Stimulated activated CD8-positive, alpha-beta memory T cell treated with anti-CD3 and anti-CD28 coated beads, Interleukin-2, amount 100 ng/mL, for 1 hour (primary cell): Measurements from ENCODE around the gene PECR.

Source experiments
- DNase-seq, 2 donors: peaks; one replicate each; pipeline ENCODE4 v3.0.0-alpha.2; 2020; ENCODE audit warnings: low read depth in 2 of 2

PECR gene

DNA sequence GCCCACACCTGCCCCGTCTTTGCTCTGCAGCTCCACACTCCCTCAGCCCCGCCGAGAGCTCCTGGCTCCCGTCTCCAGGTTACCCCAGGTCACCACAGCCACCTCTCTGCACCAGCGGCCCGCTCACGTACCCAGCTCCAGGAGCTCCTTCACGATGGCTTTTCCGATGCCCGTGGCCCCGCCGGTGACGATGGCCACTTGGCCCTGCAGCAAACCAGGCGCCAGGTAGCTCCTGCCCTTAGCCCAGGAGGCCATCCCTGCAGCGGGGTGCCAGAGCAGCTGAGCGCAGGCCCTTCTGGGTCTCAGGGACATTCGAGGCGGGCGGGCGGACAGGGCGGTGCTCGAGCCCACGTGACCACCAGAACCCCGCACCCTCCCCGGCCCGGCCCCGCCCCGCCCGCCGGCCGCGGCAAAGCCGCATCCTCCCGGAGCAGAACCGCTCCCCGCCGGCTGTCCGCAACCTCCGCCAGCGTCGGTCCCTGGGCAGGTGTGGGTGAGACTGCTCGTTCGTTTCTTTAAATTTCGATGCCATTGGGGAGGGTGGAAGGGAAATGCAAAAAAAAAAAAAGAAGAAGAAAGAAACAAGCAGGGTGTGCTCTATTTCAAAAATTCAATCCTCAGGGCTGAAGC lies at the start of gene PECR, which contains the start of gene TMEM169:
Gene PECR, minus strand, starts transcription at position 323 of the 630 bp plus-strand sequence. Its CDS starts 68 bp downstream, at position 255.
Gene TMEM169, plus strand, starts transcription at position 433 of the 630 bp plus-strand sequence. CDS start 14,045 bp downstream, outside the sequence.
- DNase-seq, result peak; percentile 42 to 59

DNA sequence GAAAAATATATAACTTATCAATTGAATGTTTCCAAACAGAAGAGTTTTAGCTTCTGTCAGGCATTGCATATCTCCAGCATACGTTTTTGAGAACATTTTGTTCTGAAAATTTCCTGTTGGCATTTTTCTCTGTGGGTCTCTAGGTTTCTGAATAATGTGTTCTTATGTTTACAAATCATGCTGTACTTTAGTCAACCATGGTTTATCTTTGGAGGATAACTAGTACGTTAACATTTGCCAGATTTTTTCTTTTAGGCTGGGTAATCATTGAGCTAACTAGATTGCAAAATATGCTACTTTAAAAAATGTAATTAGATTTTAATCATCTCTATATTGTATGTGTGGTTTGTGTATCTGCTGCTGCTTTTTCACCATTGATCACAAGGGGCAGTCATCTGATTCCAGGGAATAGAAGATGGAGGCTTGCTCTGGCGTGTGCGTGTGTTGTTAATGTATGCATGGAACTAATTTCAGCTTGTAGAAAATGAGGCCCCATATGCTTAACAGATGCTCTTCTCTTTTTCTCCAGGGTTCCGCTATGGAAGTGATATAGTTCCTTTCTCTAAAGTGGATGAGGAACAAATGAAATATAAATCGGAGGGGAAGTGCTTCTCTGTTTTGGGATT lies 48.9 kb upstream of the PECR start:
- DNase-seq, result no peak

DNA sequence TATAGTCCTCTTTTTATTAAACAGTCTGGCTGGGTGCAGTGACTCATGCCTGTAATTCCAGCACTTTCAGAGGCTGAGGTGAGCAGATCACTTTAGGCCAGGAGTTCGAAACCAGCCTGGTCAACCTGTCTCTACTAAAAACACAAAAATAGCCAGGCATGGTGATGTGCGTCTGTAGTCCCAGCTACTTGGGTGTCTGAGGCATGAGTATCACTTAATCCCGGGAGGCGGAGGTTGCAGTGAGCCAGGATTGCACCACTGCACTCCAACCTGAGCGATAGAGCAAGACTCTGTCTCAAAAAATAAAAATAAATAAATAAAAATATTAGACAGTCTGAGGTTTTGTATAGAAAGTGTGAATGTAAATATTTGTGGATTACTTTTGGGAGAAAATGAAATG lies 45.3 kb upstream of the PECR start:
- no peak for DNase-seq

DNA sequence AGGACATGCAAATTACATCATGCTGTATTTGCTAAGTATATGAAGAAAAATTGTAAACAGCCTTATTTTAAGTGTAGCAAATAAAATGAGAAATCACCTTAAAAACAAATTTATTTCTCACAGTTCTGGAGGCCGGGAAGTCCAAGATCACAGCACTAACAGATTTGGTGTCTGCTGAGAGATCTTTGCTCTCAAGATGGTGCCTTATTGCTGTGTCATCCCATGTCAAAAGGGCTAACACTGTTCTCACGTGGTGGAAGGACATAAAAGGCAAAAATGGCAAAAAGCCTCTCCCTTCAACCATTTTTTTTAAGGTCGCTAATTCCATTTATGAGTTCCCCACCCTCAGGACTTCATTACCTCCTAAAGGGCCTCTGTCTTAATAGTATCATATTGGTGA lies 39.6 kb upstream of the PECR start:
- DNase-seq, result no peak

DNA sequence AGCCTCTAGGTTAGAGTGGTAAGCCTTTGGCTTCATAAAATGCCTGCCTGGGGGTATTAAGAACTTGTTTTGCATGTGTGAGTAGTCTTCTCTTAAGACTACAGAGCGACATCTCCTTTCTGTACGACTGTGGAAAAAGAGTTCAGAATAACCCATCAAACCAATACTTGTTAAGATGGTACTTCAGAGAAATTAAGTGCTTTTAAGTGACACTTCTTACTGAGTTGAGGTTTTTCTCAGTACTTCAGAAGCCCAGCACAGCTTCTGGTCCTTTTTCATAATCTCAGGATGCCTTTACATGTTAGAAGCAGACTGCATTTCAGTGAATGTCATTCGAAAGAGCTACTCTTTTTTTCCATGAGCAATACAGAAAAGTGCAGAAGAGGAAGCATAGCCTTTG lies 38.4 kb upstream of the PECR start:
- DNase-seq, result no peak

DNA sequence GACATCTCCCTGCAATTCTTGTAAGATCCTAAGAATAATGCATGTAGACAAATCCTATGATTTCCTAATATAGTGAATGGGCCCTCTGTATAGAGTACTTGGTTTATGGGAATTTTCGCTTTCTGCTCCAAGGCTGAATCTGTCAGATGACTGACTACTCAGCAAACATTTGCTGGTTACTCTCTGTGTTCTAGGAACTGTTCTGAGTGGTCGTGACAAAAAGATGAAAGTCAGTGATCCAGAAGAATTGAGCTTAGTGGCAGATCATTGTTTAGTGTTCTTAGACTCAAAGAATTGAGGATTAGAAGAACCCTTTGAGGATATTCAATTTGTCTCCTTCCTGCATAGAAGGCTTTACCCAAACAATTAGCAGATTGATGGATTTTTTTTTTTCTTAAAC lies 37.5 kb upstream of the PECR start:
- no peak for DNase-seq

DNA sequence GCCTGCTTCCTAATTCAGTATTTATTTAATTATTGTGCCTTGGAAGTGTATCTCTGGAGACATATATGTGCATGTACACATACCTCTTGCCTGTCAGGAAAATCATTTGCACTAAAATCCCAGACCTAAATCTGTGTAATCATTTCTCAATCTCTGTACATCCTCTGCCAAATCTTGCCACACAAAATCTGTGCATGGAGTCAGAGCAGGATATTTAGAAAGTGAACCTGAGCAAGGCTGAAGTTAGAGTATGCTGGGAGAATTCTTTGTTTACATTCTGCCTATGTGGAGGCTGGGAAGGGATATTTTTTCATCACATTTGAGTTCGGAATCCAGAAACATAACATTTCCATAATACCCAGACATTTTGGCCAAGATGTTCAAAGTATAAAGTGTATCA lies 36.9 kb upstream of the PECR start:
- no peak for DNase-seq

DNA sequence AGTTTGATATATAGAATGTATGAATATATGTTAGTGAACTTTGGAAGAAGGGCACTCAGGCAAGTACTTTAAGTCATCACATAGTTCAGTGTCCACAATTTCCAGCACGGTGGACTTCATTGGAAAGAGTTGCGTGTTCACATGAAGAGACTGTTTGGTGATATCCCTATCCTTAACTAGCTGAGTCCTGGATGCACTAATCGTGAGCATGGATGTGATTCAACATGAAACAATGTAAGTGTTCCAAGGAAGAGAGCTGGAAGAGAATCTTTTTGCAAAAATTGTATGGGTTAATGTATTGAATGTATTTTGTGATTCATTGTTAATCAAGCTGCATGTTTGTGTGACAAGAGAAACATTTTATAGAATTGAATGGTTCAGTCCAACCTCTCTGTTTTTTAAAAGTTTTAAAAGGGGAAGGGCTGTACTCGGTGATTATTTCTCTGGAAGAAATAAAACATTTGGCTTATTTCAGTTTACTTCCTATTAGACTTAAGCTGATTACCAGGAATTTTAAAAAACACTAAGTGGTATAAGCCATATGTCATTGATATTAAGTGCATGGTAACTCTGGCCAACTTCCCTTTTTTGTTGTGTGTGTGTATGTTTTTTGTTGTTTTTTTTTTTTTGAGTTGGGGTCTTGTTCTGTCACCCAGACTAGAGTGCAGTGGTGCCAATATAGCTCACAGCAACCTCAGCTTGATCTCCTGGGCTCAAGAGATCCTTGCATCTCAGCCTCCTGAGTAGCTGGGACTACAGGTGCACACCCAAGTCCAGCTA lies 36.1 kb upstream of the PECR start:
- DNase-seq, result no peak

DNA sequence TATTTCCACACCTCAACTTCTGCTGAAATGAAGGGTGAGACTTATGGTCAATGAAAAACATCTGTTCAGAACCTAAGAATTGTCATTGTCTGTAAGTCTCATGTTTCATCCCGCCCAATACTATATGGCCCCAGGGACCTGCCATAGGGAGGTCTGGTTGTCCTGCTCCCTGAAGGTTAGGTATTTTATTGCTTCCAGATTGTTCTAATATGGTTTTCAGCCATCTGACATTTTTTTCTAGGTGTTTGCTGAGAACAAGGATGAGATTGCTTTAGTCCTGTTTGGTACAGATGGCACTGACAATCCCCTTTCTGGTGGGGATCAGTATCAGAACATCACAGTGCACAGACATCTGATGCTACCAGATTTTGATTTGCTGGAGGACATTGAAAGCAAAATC lies 34.8 kb upstream of the PECR start:
- DNase-seq, result no peak

DNA sequence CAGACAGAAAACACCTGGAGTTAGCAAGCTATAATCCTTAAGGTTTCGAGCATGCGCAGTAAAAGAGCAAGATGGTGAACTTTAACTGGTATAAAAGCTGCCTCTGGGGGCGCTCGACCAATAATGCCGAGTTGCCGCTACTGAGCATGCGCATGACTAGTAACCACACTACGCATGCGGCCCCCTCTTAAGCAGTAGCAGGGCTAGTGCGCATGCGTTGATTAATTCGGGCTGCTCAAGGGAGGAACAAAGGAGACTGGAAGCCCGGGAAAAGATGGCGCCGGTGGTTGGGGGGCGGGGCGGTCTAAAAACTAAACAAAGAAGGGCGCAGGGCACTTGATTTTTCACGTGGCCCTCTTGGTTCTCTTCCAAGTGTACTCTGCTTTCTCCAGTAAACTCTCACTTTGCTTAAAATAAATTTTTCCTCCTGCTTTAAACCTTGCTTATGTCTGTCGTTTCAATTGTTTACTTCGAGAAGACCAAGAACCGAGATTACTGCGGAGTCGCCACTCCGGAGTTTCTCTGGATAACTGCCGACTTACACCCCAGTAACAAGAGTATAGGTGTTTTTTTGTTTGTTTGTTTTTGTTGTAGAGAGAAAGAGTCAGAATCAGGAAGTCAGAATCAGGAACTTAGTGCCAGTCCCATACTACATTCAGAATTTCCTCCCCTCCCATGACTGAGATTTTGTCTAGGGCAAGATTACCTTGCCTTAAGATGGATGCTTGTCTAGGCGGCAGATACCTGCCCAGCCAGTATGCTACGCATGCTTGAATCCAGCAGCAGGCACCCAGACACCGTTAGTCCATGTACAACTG lies 33.3 kb upstream of the PECR start:
- DNase-seq, result peak; percentile 92 to 94

DNA sequence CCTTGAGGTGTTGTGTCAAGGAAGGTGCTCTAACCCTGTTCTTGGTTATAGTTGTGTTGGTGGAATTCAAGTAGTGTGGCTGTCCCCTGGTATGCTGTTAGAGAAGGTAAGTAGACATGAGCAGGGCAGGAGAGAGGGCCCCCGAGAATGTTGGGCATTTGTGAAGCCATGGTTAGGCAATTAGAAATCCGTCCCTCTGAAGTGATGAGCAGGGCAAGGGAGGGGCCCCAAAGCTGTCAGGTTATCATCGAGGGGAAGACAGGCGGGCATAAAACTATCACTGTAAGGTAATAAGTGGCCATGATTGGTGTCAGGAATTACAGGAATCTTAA lies 32.7 kb upstream of the PECR start:
- DNase-seq, result no peak

DNA sequence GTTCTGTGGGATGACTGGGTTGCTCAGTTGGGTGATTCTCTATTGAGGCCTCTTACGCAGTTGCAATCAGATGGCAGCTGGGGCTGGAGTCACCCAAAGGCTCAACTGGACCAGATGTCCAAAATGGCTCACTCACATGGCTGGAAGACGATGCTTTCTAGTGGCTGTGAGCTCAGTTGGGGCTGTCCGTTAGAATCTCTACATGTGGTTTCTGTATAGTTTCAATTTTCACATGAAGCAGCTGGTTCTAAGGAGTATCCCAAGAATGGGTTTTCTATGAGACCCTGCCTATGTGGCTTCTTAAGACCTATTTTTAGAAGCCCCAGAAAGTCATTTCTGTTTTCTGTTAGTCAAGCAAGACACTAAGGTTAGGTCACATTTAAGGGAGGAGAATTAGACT lies 32.0 kb upstream of the PECR start:
- DNase-seq, result no peak

DNA sequence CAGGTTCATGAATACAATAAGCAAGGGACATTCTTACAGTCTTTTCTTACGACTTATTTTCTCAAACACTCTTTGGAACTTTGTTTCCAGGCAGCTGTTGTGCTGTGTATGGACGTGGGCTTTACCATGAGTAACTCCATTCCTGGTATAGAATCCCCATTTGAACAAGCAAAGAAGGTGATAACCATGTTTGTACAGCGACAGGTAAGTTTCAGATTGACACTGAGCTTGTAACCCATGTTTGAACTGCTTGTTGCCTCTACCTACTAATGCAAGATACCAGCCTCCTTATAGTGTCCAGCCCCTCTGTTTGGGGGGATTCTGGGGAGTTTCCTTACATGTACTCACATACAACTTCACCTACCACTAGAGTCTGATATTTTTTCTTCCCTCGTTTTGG lies 31.3 kb upstream of the PECR start:
- DNase-seq, result no peak

DNA sequence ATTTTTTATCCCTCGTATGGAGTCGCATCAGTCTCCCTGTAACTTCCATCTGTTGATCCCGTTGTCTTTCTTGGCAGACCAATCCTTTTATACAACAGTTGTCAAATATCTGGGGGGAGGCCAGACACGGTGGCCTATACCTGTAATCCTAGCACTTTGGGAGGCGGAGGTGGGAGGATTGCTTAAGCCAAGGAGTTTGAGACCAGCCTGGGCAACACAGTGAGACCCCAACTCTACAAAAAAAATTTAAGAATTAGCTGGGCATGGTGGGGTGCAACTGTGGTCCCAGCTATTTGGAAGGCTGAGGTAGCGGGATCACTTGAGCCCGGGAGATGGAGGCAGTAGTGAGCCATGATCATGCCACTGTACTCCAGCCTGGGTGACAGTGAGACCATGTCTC lies 29.5 kb upstream of the PECR start:
- no peak for DNase-seq

DNA sequence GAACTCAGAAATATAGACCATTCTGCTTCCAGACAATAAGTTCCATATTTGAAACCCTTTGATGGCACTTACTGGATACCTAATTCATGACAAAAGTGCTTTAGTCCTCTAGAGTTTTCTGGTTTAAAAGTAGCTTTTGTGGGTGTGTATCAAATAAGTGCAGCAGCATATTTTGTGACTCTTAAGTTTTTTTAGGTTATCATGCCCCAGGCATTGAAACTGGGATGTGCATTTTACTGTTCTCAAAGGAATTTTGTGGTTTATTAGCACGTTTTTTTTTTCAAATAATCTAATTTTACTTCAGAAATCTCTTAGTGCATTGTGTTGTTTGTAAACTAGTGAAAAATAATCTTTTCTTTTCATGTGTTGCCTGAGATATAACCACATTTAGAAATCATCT lies 29.0 kb upstream of the PECR start:
- no peak for DNase-seq

DNA sequence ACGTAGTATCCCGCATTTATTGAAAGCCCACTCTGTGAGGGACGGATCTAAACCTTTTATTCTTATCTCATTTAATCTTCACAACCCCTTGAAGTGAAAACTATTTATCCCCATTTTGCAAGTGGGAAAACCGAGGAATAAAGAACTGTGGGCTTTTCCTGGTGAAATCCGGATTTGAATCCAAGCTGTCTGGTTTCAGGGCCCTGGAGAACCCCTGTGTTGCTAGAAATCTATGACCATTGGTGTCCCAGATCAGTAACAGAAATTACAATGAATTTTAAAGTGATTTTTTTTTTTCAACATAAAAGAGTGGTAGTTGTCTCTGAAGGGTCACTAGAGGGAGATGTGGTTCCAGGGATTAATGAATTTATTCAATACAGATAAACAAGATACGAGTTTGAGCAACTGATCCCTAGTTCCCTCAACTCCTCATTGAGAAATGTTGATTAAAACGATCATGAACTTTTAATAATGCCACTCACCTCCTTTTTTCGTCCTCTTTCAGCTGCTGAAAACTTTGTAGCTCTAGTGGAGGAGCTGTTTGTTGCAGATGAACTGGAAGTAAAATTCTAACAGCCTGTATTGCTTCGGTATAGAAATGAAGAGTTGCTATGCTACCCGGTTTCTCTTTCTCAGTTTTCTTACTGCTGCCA lies 28.5 kb upstream of the PECR start:
- no peak for DNase-seq

DNA sequence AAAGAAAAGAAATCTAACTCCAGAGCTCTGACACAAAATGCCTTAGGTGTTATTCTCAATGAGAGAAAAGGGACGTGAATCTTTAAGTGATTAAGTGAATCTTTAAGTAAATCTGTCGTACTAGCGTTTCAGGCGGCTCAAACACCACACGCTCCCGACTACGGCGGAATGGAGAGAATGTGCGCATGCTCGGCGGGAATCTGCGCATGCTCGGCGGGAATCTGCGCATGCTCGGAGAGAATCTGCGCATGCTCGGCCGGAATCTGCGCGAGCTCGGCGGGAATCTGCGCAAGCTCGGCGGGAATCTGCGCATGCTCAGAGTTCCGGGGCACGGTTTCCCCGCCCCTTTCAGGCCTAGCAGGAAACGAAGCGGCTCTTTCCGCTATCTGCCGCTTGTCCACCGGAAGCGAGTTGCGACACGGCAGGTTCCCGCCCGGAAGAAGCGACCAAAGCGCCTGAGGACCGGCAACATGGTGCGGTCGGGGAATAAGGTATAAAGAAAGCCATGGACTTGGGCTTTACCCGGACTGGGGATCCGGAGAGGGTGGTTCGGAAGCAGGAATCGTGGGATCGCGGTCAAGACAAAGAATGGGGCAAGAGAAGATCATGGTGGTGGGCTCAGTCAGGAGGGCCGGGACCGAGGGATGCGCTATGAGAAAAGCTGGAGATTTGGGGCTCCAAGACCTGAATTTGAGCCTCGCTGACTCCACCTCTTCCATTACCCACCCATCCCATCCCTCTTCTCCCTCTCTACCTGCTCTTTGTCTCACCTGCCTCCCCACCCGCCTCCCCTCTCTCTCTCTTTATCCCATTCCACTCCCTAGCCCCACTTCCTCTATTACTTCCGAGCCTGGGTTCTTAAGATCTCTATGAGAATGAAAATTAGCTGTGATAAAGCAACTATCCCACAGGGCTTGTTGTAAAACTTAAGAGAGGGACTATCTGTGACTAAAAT lies 27.6 kb upstream of the PECR start, which contains the start of gene XRCC5:
Gene XRCC5, plus strand, starts transcription at position 382 of the 955 bp plus-strand sequence. Its CDS starts 89 bp downstream, at position 471.
- peak; percentile 97 for DNase-seq

DNA sequence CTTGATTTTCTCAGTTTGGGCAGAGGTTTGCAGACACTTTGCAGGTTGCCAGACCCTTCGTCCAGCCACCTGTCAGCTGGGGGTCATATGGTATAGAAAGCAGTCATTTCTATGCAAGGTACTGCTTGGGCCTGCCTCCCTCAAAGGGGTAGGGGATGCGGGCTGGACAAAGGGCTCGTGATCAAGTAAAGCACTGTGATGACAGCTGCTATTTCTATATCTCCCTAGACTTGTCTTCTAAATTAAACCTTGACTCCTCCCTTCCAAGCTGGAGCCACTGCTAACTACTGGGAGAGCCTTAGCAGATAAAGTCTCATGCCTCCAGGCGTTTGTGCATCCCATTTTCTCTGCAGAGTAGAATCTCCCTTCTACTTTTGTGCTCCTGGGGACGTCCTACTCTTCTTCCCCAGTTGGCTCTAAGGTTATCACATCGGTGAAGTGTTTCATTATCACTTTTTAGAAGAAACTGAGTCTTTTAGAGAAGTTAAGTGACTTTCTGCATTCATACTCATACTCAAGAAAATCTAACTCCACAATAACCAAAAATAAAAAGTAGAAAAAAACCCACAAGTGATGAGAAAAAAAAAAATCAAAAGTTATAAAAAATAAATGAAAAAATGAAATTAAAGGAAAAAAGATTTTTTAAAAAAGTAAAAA lies 26.8 kb upstream of the PECR start:
- DNase-seq, result no peak

DNA sequence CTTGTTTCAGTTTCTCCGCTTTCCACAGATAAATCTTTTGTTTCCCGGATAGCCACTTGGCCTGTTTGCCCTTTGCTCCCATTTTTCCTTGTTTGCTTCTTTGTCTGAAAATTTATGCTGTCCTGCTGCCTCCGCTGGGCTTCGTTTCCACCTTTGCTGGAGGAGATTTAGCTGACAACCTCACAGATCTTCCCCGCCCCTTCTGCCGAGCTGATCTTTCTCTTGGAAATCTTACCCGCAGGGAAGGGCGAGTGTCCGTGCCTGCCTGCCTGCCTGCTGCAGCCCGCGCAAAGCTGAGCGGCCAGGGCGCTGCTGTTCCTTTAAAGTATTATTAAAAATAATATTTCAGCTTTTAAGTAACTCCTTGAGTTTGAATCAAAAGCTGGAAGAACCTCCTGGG lies 26.2 kb upstream of the PECR start:
- no peak for DNase-seq

DNA sequence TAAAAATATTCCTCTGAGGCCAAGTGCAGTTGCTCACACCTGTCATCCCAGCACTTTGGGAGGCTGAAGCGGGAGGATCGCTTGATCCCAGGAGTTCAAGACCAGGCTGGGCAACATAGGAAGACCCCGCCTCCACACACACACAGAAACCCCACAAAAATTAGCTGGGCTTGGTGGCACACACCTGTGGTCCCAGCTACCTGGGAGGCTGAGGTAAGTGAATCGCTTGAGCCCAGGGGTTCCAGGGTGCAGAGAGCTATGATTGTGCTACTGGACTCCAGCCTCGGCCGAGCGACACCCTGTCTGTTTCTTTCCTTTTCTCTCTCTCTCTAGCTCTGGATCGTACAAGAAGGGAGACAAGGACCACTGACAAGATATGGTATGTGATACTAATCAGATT lies 25.7 kb upstream of the PECR start:
- DNase-seq, result no peak
